ENCODE measurements around the gene ANKIB1.
A peak's percentile ranks its signal among the peaks of the same experiment; 100 is the strongest.
"Not testable (repeated sequence)": the region's sequence is repeated elsewhere in the genome, so short reads cannot be mapped to it uniquely, and the experiment has no call there.

The ANKIB1 gene

GRCh38 chr7:92425311-92425947, 179.7 kb downstream of the ANKIB1 start:
- in situ Hi-C loops (cut with HindIII; ENCODE audit: low pct_ligation_motif_present, low pct_unique_long_range_greater_than_20kb, low sequenced_read_pairs) = no loop called here
- no peak for DNase-seq

DNA sequence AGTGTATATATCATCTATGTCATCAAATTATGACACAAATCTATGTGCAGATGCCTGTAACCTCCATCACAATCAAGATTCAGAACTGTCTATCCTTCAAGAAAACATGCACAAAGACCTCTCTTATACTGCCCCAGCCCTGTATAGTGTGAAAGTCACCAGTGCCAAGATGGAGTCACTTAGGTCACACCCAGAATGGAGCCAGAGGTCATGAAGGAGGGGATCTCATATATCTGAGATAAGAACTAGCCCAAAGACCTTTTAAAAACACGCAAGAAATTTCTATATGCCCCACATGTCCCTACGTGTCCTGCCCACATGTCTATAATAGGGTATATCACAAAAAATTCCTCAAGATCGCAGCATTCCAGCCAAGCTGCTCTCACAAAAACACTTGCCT, 181.4 kb downstream of the ANKIB1 start:
- DNase-seq = no peak
- in situ Hi-C loops (cut with HindIII; ENCODE audit: low pct_ligation_motif_present, low pct_unique_long_range_greater_than_20kb, low sequenced_read_pairs) = no loop called here

GRCh38 chr7:92432299-92432946, 186.6 kb downstream of the ANKIB1 start:
- DNase-seq = no peak
- in situ Hi-C loops (cut with HindIII; ENCODE audit: low pct_ligation_motif_present, low pct_unique_long_range_greater_than_20kb, low sequenced_read_pairs) = no loop called here

DNA sequence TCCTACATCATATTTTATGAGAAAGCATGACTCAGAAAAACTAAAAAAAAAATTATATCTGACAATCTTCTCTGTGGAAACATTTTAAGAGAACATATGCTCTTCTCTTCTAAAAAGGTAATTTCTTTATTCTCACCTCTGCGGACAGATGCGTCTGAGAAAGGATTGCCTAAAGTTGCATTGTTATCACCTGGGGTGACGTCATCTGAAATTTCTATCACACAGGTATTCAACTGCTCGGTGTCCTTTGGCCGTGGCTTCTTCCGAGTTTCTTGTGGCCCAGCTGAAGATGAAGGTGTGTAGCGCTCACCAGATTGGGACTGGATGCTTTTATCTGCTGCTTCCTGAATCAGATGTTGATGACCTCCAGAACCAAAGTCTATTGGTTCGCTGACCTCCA, 187.2 kb downstream of the ANKIB1 start:
- no peak for DNase-seq
- in situ Hi-C loops (cut with HindIII; ENCODE audit: low pct_ligation_motif_present, low pct_unique_long_range_greater_than_20kb, low sequenced_read_pairs) = no loop called here

DNA sequence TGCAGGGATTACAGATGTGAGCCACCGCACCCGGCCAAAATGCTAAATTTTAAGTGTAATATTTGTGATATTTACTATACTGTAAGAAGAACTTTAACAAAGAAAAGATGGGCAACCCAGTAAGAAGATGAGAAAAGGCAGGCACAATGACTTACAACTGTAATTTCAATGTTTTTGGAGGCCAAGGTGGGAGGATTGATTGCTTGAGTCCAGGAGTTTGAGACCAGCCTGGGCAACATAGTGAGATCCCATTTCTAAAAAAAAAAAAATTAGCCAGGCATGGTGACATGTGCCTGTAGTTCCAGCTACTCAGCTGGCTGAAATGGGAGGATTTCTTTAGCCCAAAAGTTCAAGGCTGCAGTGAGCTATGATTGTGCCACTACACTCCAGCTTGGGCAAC, 189.8 kb downstream of the ANKIB1 start:
- in situ Hi-C loops (cut with HindIII; ENCODE audit: low pct_ligation_motif_present, low pct_unique_long_range_greater_than_20kb, low sequenced_read_pairs) = no loop called here
- DNase-seq = no peak

DNA sequence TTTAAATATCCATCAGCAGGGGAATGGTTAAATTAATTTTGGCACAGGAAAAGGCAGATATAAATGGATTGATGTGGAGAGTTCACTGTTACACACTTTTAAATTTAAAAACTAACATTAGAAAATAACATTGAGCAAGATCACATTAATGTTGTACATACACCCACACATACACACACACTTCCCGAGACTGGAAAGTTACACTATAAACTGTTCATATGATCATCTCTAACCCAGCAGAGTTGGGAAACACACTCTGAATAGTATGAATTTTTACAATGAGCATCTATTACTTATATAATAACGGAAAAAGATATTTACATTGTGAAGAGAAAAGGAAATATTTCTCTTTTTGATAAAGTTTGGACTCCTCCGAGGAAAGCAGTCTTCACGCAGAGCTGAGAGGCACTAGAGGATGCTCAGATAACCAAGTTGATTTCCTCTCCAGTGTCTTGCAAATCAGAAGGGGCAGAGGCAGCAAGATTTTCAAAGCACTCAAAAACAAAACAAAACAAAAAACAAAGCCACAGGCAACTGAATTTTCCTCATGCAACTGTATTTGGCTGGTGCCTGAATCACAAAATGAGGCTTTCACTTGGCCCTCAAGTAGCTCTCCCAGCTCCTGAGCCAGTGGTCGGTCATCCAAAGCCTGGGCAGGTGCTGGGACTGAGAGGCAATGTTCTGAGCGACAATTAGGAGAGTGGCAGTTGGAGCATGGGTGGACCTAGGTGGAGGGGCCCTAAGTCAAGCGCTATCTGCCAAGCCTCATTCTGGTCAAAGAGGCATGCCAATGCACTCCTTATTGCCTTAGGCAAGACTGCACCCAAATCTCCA, 191.1 kb downstream of the ANKIB1 start:
- in situ Hi-C loops (cut with HindIII; ENCODE audit: low pct_ligation_motif_present, low pct_unique_long_range_greater_than_20kb, low sequenced_read_pairs) = no loop called here
- no peak for DNase-seq

DNA sequence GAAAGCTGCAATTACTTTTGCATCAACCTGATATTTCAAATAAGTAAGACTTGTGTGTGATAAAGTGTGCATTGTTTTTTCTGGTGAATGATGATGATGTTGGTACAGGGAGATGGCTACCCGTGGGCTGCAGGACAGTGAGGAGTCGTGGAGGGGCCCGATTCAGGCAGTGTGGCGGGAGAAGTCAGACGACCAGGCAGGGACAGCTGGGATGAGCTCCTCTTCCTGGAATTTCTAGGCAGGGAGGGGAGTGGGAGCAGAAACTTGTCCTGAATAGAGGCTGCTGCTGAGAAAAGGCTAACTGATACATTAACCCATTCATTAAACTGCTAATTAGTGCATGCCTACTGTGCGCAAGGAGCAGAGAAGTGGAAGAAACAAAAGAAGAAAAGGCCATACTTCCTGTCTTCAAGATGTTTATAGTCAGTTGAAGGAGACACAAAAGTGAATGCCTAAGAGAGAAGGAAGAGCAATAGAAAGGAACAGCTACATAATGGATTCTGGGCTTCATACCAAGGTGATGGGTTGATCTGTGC, 192.2 kb downstream of the ANKIB1 start:
- DNase-seq = no peak
- in situ Hi-C loops (cut with HindIII; ENCODE audit: low pct_ligation_motif_present, low pct_unique_long_range_greater_than_20kb, low sequenced_read_pairs) = no loop called here

DNA sequence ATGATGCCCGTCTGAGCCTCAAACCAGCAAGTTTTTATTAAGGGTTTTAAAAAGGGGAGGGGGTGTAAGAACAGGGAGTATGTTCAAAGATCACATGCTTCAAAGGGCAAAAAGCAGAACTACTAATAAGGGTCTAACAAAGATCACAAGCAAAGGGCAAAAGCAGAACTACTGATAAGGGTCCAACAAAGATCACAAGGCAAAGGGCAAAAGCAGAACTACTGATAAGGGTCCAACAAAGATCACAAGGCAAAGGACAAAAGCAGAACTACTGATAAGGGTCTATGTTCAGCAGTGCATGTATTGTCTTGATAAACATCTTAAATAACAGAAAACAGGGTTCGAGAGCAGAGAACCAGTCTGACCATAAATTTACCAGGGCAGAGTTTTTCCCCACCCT, 196.9 kb downstream of the ANKIB1 start:
- in situ Hi-C loops (cut with HindIII; ENCODE audit: low pct_ligation_motif_present, low pct_unique_long_range_greater_than_20kb, low sequenced_read_pairs); DNase-seq: not testable (repeated sequence)

GRCh38 chr7:92446869-92447344, 201.1 kb downstream of the ANKIB1 start:
- in situ Hi-C loops (cut with HindIII; ENCODE audit: low pct_ligation_motif_present, low pct_unique_long_range_greater_than_20kb, low sequenced_read_pairs) = no loop called here
- DNase-seq = no peak

DNA sequence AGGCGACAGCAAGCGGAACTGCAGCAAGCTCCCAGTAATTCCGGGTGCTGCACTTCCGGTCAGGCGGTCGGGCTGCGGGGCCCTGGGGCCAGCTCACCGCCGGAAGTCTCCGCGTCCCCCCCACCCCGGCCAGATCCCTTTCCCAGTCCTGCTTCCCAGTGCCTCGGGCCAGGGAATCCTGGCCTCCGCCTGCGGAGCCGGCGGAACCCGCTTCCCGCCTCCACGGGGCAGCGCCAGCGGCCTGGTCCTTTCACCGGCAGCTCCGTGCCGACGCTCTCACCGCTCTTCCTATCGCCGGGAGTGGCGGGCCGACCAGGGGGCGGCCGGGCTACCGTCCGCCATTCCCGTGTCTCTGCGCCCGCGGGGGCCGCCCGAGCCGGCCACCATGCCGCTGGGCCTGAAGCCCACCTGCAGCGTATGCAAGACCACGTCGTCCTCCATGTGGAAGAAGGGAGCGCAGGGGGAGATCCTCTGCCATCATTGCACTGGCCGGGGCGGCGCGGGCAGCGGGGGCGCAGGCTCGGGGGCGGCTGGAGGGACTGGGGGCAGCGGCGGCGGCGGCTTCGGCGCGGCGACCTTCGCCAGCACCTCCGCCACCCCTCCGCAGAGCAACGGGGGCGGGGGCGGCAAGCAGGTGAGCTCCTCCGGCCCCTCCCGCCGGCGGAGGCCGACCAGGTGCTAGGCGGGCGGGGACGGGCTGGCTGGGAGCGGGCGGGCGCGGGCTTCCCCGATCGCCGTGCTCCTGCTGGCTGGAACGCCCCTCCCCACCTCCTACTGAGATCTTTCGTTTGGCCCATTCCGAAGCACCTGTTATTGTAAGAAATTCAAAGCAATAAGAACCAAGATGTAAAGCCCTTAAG, 201.8 kb downstream of the ANKIB1 start, which contains the start of gene GATAD1:
Gene GATAD1 (plus strand): TSS at position 138 of the 860 bp plus-strand sequence. CDS start 248 bp downstream, at position 386.
- DNase-seq = peak; percentile 97
- in situ Hi-C loops (cut with HindIII; ENCODE audit: low pct_ligation_motif_present, low pct_unique_long_range_greater_than_20kb, low sequenced_read_pairs) = no loop called here

DNA sequence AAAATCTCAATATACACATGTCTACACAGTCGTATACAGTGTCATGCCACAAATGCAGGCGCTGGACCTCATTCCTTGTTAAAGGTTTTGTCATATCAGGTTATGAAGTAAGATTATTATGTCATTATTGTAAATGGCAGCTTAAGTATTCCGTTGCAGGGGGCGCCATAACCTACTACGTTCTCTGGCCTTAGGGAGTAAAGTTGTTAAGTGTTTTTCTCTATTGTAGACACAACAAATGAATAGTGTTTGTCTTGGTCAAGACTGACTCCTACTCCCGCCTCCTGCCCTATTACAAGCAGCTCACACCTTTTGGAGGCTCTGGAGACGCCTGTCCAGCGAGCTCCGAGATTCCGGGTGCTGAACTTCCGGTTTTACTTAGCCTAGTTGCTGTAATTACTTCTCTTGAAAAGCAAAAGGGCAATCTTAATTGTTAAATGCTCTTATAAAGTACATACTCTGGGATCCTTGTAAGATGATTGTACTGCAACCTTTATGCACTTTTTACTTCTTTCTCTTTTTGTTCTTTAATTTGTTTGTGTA, 202.5 kb downstream of the ANKIB1 start:
- in situ Hi-C loops (cut with HindIII; ENCODE audit: low pct_ligation_motif_present, low pct_unique_long_range_greater_than_20kb, low sequenced_read_pairs) = no loop called here
- DNase-seq = peak; percentile 79
